PC-9 (cell line): ENCODE measurements around the gene TCEA2. TPM values are rescaled to one million over a fixed set of nuclear protein-coding genes. Genes with fewer than 3 reads are reported as not detected.
A peak's percentile ranks its signal among the peaks of the same experiment; 100 is the strongest.

Experiments used
- BruUV-seq: library from RNA; stranded (reverse); fragments of 400-500 nt; replicated peaks from 2 replicates; lab custom pipeline; 2021; lab: Mats Ljungman, UMichigan
- CTCF ChIA-PET: fragments of 300-600 bp; sonication (Branson Sonifier 250); formaldehyde crosslinking; loops from one replicate; lab custom pipeline; 2022; ENCODE audit warnings: antibody characterized with exemption; lab: Charles Lee
- POLR2A ChIA-PET: fragments of 300-600 bp; sonication (Branson Sonifier 250); formaldehyde crosslinking; loops from one replicate; lab custom pipeline; 2022; ENCODE audit warnings: antibody characterized with exemption; ENCODE audit not compliant: unreplicated experiment; lab: Charles Lee
- DNase-seq, 2 experiments: peaks; one replicate each; pipeline versions ENCODE4 v3.0.0 to v3.0.0-alpha.2; 2015 to 2022; ENCODE audit warnings: mixed read lengths in 1 of 2
- H2AFZ ChIP-seq: fragments of 200-600 bp; sonication (generic); 2 replicates; pipeline ENCODE4 v1.8.1; 2017; ENCODE audit warnings: antibody characterized with exemption
- H3F3A ChIP-seq: fragments of 200-600 bp; sonication (generic); 2 replicates; pipeline ENCODE4 v1.8.1; 2017; ENCODE audit warnings: antibody characterized with exemption, mild to moderate bottlenecking, low read depth; ENCODE audit not compliant: insufficient read depth
- H3K27ac ChIP-seq: fragments of 200-600 bp; sonication (generic); 2 replicates; pipeline ENCODE4 v1.6.1; 2016; ENCODE audit warnings: mixed run types
- H3K27me3 ChIP-seq: fragments of 200-600 bp; sonication (generic); 2 replicates; pipeline ENCODE4 v1.6.1; 2016; ENCODE audit warnings: low read depth, mixed run types; ENCODE audit not compliant: insufficient read depth
- H3K36me3 ChIP-seq: fragments of 200-600 bp; sonication (generic); 2 replicates; pipeline ENCODE4 v1.6.1; 2016; ENCODE audit warnings: low read depth, mixed run types
- H3K4me1 ChIP-seq: fragments of 200-600 bp; sonication (generic); replicated peaks from 2 replicates; pipeline ENCODE4 v1.6.1; 2016; ENCODE audit warnings: mixed run types; ENCODE audit not compliant: insufficient read depth
- H3K4me2 ChIP-seq: fragments of 200-600 bp; sonication (generic); 2 replicates; pipeline ENCODE4 v1.6.1; 2017; ENCODE audit warnings: mixed run types
- H3K4me3 ChIP-seq: fragments of 200-600 bp; sonication (generic); 2 replicates; pipeline ENCODE4 v1.6.1; 2016; ENCODE audit warnings: mixed run types
- H3K79me2 ChIP-seq: fragments of 200-600 bp; sonication (generic); 2 replicates; pipeline ENCODE4 v1.6.1; 2017; ENCODE audit warnings: low read depth, mixed run types
- H3K9me2 ChIP-seq: fragments of 200-600 bp; sonication (generic); 2 replicates; pipeline ENCODE4 v1.8.1; 2017; ENCODE audit warnings: mild to moderate bottlenecking; ENCODE audit not compliant: insufficient read depth
- H3K9me3 ChIP-seq: fragments of 200-600 bp; sonication (generic); 2 replicates; pipeline ENCODE4 v1.8.1; 2016; ENCODE audit warnings: low read depth; ENCODE audit not compliant: insufficient read depth
- H4K20me1 ChIP-seq: fragments of 200-600 bp; sonication (generic); 2 replicates; pipeline ENCODE4 v1.8.1; 2017; ENCODE audit not compliant: insufficient read depth
- CTCF ChIP-seq: fragments of 200-600 bp; sonication (generic); conservative IDR thresholded peaks from 2 replicates; pipeline ENCODE4 v1.6.1; 2017; ENCODE audit warnings: mixed run types, antibody characterized with exemption, mild to moderate bottlenecking, moderate library complexity
- EZH2 ChIP-seq: fragments of 200-600 bp; sonication (generic); IDR thresholded peaks from 2 replicates; pipeline ENCODE4 v1.8.0; 2017; ENCODE audit warnings: antibody characterized with exemption, low read depth
- intact Hi-C: fragments of 100-400 bp; cut with micrococcal nuclease; formaldehyde crosslinking; loops from one replicate; pipeline ENCODE4 v1.10.0; 2022; ENCODE audit not compliant: unreplicated experiment
- total RNA-seq: library from RNA; stranded (reverse); gene quantifications from 2 replicates; pipeline ENCODE4 v1.2.3, GENCODE V29; 2021

The TCEA2 gene
- total RNA-seq, 1 experiment from 2014 or later = 100 TPM

GRCh38 chr20:64080813-64081623, 18.0 kb downstream of the TCEA2 start:
- H3K4me3 ChIP-seq = no peak overlapping the region
- no peak for DNase-seq
- H4K20me1 ChIP-seq = peaks cover 8% of the 10 kb centered on the region; the same call in 1 of the 2 replicates
- H3K79me2 ChIP-seq = peaks cover 12% of the 10 kb centered on the region
- no peak overlapping the region for H2AFZ ChIP-seq
- TF ChIP-seq EZH2 = no peak
- no peak for TF ChIP-seq CTCF
- H3K27ac ChIP-seq = no peak overlapping the region
- H3K4me1 ChIP-seq = peaks cover 14% of the 10 kb centered on the region
- peaks cover 33% of the 10 kb centered on the region for H3K27me3 ChIP-seq
- POLR2A ChIA-PET = interaction anchor here (0.5 kb wide), 2 partner anchors 202 to 1378 kb away, joined by 4 read pairs; no protein-coding TSS in a partner anchor
- H3K4me2 ChIP-seq = peak overlapping the region; percentile 75
- intact Hi-C loops = loop anchor here (5.0 kb wide), 1 partner anchor 41 kb away; no protein-coding TSS in a partner anchor
- H3K9me2 ChIP-seq = no peaks in the 10 kb centered on the region
- no TSS peak for BruUV-seq
- no peaks in the 10 kb centered on the region for H3K9me3 ChIP-seq
- H3K36me3 ChIP-seq = no peaks in the 10 kb centered on the region
- peaks cover 27% of the 10 kb centered on the region for H3F3A ChIP-seq
- CTCF ChIA-PET = no interaction called here

GRCh38 chr20:64081624-64081964, 18.6 kb downstream of the TCEA2 start:
- intact Hi-C loops = loop anchor here (5.0 kb wide), 1 partner anchor 41 kb away; no protein-coding TSS in a partner anchor
- Histone ChIP-seq H3K4me1 (peaks cover 14% of the 10 kb centered on the region), H3K4me2 (no peak overlapping the region), H3K27ac (no peak overlapping the region), H3F3A (peaks cover 27% of the 10 kb centered on the region), H4K20me1 (peaks cover 8% of the 10 kb centered on the region; the same call in 1 of the 2 replicates), H3K27me3 (peaks cover 37% of the 10 kb centered on the region), H3K9me3 (no peaks in the 10 kb centered on the region), H2AFZ (no peak overlapping the region), H3K4me3 (no peak overlapping the region), H3K36me3 (no peaks in the 10 kb centered on the region), H3K9me2 (no peaks in the 10 kb centered on the region), H3K79me2 (peaks cover 12% of the 10 kb centered on the region)
- TF ChIP-seq EZH2 (no peak), CTCF (no peak)
- POLR2A ChIA-PET = interaction anchor here (0.5 kb wide), 2 partner anchors 201 to 1378 kb away, joined by 4 read pairs; no protein-coding TSS in a partner anchor
- CTCF ChIA-PET = no interaction called here
- no peak for DNase-seq
- BruUV-seq = no TSS peak

- no peak overlapping the region for H2AFZ ChIP-seq
- no peaks in the 10 kb centered on the region for H3K9me3 ChIP-seq
- H3K27ac ChIP-seq = no peak overlapping the region
- no peaks in the 10 kb centered on the region for H3K36me3 ChIP-seq
- no peak for DNase-seq
- H3K79me2 ChIP-seq = peaks cover 12% of the 10 kb centered on the region
- no peak overlapping the region for H3K4me2 ChIP-seq
- H3K4me3 ChIP-seq = no peak overlapping the region
- intact Hi-C loops = loop anchor here (5.0 kb wide), 1 partner anchor 40 kb away; no protein-coding TSS in a partner anchor
- peaks cover 14% of the 10 kb centered on the region for H3K4me1 ChIP-seq
- no TSS peak for BruUV-seq
- ChIA-PET CTCF (interaction anchor here (1.1 kb wide), 1 partner anchor 12 kb away, joined by 3 read pairs; no protein-coding TSS in a partner anchor), POLR2A (no interaction called here)
- peaks cover 8% of the 10 kb centered on the region; the same call in 1 of the 2 replicates for H4K20me1 ChIP-seq
- TF ChIP-seq EZH2 (no peak), CTCF (no peak)
- peaks cover 27% of the 10 kb centered on the region for H3F3A ChIP-seq
- peaks cover 38% of the 10 kb centered on the region for H3K27me3 ChIP-seq
- no peaks in the 10 kb centered on the region for H3K9me2 ChIP-seq
These were observed 19.2 kb downstream of the TCEA2 start for GRCh38 chr20:64082126-64082731.
